Progenitor cell of endocrine pancreas (in vitro differentiated cells): Measurements from ENCODE around the gene CYP4A22. TPM values are rescaled to one million over a fixed set of nuclear protein-coding genes. Genes with fewer than 3 reads are reported as not detected.

Experiments used
- DNase-seq: peaks from one replicate; pipeline ENCODE4 v3.0.0; 2021; ENCODE audit warnings: low spot score; ENCODE audit not compliant: unreplicated experiment
- H3K27ac Mint-ChIP-seq: 2 replicates; pipeline ENCODE4 v1.8.0; 2021; ENCODE audit warnings: mild to moderate bottlenecking, moderate library complexity, mixed read lengths
- H3K27me3 Mint-ChIP-seq: 2 replicates; pipeline ENCODE4 v1.8.0; 2021; ENCODE audit warnings: mixed read lengths
- H3K36me3 Mint-ChIP-seq: 2 replicates; pipeline ENCODE4 v1.8.0; 2022; ENCODE audit warnings: mixed read lengths; ENCODE audit not compliant: insufficient read depth
- H3K4me1 Mint-ChIP-seq: 2 replicates; pipeline ENCODE4 v1.8.0; 2021; ENCODE audit warnings: low read depth, mixed read lengths
- H3K4me3 Mint-ChIP-seq: 2 replicates; pipeline ENCODE4 v1.8.0; 2021; ENCODE audit warnings: low read depth, mild to moderate bottlenecking, moderate library complexity, mixed read lengths
- H3K9me3 Mint-ChIP-seq: 2 replicates; pipeline ENCODE4 v1.8.0; 2021; ENCODE audit warnings: low read depth, mixed read lengths
- total RNA-seq: library from RNA; stranded (reverse); gene quantifications from 2 replicates; pipeline ENCODE4 v1.2.1, GENCODE V29; 2021
- TF ChIP-seq, protein P1 (sequence below): fragments of 200-600 bp; sonication (generic); IDR thresholded peaks from one replicate; pipeline ENCODE4 v1.5.0; 2021; ENCODE audit warnings: antibody characterized with exemption, mild to moderate bottlenecking; ENCODE audit not compliant: unreplicated experiment

CYP4A22 gene
- total RNA-seq, 1 donor from 2014 or later, result not detected

DNA sequence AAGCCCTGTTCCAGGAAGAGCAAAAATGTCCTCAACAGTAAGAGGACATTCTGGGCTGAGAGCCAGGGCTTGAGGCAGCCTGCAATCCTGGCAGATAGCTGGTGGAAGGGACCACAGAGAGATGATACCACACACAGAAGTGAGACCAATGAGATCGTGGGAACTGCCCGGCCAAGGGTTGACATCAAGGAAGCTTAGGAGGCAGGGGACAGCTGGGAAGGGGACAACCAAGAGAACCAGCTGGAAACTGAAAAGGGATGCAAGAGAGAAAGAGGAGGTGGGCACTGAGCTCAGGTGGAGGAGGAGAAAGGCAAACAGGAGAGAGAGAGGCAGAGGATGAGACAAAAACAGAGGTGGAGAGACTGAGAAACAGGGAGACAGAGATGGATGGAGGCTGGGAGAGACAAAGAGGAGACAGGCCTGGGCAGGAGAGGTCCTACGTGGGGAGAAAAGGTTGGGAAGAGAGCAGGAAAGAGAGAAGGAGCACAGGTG, 43.4 kb downstream of the CYP4A22 start:
- H3K27me3 Mint-ChIP-seq, result peaks cover 30% of the 10 kb centered on the region
- TF ChIP-seq, protein P1, sequence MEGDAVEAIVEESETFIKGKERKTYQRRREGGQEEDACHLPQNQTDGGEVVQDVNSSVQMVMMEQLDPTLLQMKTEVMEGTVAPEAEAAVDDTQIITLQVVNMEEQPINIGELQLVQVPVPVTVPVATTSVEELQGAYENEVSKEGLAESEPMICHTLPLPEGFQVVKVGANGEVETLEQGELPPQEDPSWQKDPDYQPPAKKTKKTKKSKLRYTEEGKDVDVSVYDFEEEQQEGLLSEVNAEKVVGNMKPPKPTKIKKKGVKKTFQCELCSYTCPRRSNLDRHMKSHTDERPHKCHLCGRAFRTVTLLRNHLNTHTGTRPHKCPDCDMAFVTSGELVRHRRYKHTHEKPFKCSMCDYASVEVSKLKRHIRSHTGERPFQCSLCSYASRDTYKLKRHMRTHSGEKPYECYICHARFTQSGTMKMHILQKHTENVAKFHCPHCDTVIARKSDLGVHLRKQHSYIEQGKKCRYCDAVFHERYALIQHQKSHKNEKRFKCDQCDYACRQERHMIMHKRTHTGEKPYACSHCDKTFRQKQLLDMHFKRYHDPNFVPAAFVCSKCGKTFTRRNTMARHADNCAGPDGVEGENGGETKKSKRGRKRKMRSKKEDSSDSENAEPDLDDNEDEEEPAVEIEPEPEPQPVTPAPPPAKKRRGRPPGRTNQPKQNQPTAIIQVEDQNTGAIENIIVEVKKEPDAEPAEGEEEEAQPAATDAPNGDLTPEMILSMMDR, result no peak
- H3K27ac Mint-ChIP-seq, result peak overlapping the region; percentile 39
- H3K9me3 Mint-ChIP-seq, result no peaks in the 10 kb centered on the region
- H3K4me3 Mint-ChIP-seq, result no peak overlapping the region
- H3K4me1 Mint-ChIP-seq, result peaks cover 11% of the 10 kb centered on the region
- no peaks in the 10 kb centered on the region for H3K36me3 Mint-ChIP-seq
- no peak for DNase-seq

DNA sequence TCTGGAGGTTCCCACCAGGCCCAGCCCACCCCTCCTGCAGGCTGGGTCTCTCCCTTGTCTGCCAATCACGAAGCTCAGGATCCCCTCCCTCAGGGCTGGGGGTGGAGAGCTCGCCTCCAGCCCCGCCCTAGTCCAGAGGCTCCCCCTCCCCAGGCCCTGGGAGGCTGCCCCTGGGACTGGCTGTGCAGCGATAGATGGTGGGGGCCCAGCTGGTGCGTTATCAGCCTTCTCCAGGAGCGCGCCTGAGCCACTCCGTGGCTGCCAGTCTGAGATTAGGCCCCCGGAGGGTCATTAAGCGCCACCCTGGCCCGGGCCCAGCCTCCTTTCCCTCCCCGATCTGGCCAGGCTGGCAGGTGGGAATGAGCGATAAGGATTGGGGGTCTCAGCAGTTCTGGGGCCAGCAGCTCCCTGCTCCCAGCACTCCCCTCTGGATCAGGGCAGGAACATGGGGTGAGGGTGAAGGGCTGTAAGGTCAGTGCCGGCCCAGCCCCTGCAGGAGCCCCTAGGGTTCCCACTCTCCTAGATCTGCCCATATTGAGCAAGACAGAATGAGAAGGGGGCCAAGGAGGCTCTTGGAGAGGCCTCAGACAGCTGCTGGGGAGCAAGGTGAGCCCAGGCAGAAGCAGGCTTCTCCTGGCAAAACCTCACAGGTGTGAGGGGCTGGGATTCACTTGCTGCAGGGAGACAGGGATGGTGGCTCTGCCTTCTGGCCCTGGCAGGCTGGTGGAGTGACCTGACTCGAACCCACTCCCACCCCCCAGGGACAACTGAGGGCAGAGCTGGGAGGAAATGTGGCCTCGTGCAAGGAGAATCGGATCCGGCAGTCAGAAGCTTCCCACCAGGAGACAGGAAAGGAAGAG, 44.1 kb downstream of the CYP4A22 start:
- H3K4me1 Mint-ChIP-seq, result peaks cover 11% of the 10 kb centered on the region
- H3K36me3 Mint-ChIP-seq, result no peaks in the 10 kb centered on the region
- H3K9me3 Mint-ChIP-seq, result no peaks in the 10 kb centered on the region
- H3K4me3 Mint-ChIP-seq, result no peak overlapping the region
- H3K27ac Mint-ChIP-seq, result no peak overlapping the region
- no peak for DNase-seq
- TF ChIP-seq, protein P1, result no peak
- H3K27me3 Mint-ChIP-seq, result peaks cover 31% of the 10 kb centered on the region

DNA sequence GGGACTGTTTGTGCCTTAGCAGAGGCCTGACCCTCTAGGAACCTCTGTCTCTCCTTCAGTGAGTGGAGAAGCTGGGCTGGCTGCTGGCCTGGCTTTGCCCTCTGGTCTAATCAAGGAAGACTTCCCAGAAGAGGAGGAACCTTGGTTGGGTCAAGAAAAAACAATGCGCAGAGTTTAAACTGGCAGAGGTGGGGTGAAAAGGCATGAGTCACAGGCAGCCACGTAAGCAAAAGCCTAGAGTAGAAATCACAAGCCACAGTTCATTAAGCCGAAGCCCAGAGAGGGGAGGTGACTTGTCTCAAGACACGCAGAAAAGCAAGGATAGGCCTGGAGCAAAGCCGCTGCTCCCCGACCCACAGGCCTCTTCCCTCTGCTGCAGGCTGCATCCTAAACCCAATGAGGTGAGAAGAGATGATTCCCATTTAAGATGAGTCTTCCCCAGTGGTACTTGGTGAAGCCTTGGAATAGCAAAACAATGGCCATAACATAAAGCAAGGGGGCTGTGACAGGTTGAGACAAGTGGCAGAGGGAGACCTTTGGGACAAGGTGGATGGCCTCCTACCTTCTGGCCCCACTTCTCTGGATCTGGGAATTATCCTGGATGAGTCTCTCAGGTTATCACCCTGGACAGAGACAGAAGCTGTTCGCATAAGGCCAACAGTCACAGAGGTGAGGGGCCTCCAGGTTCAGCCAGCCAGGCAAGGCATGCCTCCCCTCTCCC, 44.9 kb downstream of the CYP4A22 start:
- Mint-ChIP-seq H3K27me3 (peaks cover 31% of the 10 kb centered on the region), H3K27ac (no peak overlapping the region), H3K36me3 (no peaks in the 10 kb centered on the region), H3K9me3 (no peaks in the 10 kb centered on the region), H3K4me3 (no peak overlapping the region), H3K4me1 (peaks cover 11% of the 10 kb centered on the region)
- TF ChIP-seq, protein P1, result no peak
- no peak for DNase-seq

DNA sequence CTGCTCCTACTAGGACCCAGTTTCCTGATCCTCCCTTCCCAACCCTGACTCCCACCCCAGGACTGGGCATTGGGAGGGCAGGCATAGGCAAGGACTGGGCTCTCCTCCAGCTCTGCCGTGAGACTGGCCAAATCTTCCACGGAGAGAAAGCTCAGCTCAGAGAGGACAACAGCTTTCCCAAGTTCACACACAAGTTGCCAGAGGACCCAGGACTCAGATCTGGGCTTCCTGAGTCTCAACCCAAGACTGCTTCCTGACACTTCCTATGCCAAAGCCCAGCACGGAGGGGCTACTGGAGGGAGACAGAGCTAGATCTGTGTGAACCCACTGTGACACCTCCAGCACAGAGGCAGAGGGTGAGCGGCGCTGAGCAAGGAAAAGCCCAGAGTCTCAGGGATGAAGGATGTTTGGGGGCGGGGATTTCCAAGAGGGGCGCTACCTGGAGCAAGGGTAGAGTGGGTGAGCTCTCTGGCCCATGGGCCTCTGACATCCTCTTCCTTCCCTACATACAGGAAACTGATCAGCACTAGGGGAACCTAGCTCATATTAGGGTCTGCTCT, 45.5 kb downstream of the CYP4A22 start:
- H3K9me3 Mint-ChIP-seq, result no peaks in the 10 kb centered on the region
- no peaks in the 10 kb centered on the region for H3K36me3 Mint-ChIP-seq
- no peak for DNase-seq
- H3K27ac Mint-ChIP-seq, result no peak overlapping the region
- peaks cover 11% of the 10 kb centered on the region for H3K4me1 Mint-ChIP-seq
- peaks cover 31% of the 10 kb centered on the region for H3K27me3 Mint-ChIP-seq
- TF ChIP-seq, protein P1, result no peak
- no peak overlapping the region for H3K4me3 Mint-ChIP-seq

DNA sequence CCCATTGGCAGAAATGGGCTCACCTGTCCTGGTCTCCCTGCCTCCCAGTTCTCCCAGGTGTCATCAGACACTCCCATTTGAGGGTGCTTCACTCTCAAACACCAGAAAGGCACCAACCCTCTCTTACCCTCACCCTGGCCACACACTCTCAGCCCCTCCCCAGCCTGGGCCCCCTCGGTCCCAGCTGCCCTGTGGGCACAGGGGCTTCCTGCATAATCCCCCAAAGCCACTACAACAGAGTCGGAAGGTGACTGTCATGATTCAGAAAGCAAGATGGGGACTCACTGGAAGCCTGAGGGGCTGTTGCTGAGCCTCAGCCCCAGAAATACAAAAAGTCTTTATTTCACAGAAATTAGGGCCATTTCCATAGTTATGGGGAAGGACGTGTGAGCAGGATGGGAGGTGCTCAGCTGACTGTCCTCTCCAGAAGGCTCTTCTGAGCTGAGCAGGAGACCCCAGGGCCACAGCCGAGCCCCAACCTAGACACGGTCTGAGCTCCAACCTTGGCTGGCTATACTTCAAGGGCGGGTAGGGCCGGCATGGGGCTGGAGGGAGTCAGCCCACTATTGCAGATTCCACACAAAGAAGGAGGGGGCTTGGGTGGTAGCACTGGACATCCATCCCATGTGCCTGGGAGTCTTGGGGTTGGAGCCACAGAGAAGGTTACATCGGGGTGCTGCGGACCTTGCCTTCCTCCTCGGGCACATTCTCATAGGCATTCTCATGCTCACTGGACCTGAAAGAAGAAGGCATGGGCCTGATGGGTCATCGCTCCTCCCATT, 46.3 kb downstream of the CYP4A22 start:
- H3K4me1 Mint-ChIP-seq, result peaks cover 11% of the 10 kb centered on the region
- no peak overlapping the region for H3K4me3 Mint-ChIP-seq
- H3K36me3 Mint-ChIP-seq, result no peaks in the 10 kb centered on the region
- H3K27ac Mint-ChIP-seq, result no peak overlapping the region
- no peak for DNase-seq
- peaks cover 28% of the 10 kb centered on the region for H3K27me3 Mint-ChIP-seq
- TF ChIP-seq, protein P1, result no peak
- no peaks in the 10 kb centered on the region for H3K9me3 Mint-ChIP-seq
